Ishikawa (cell line): ENCODE measurements around the gene HAUS7.

ENCODE experiments used
- TAF1 ChIP-seq: IDR thresholded peaks from 2 replicates; pipeline ENCODE4 v1.6.1; 2012; ENCODE audit warnings: low read depth, mild to moderate bottlenecking
- TF ChIP-seq, protein P1 (sequence below): IDR thresholded peaks from 2 replicates; pipeline ENCODE4 v1.6.1; 2012; ENCODE audit warnings: low read depth, mild to moderate bottlenecking

DNA sequence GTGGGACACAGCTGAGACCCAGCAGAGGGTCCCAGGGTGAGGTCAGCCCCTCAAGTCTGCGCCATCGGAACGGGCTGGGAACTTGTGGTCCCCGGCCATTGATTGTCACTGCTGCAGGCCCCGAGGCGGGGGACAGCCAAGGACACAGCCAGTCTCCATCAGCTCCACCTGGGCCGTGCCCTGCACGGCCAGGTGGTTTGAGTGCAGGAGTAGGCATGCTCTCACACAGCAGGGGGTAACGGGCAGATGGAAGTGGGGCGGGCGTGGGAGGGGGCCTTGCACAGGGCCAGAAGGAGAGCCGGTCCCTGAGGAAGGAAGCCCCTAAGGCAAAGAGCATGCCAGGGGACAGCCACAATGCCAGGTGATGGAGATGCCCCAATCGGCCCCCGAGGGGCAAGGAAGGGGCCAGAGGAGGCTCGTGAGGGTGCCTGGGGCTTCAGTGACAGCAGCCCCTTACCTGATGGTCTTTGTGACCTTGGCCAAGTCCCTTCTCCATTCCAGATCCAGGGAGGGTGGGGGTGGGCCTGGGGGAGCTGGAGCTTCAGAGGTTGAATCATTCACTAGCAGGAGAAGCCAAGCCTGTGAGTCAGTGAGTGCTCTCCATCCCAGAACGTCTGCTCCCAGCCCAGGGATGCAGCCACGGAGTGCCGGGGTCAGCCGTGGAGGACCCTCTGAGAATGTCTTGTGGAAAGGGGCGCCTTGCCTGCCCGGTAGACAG, 49.4 kb upstream of the HAUS7 start:
- TF ChIP-seq TAF1, result no peak
- TF ChIP-seq, protein P1, sequence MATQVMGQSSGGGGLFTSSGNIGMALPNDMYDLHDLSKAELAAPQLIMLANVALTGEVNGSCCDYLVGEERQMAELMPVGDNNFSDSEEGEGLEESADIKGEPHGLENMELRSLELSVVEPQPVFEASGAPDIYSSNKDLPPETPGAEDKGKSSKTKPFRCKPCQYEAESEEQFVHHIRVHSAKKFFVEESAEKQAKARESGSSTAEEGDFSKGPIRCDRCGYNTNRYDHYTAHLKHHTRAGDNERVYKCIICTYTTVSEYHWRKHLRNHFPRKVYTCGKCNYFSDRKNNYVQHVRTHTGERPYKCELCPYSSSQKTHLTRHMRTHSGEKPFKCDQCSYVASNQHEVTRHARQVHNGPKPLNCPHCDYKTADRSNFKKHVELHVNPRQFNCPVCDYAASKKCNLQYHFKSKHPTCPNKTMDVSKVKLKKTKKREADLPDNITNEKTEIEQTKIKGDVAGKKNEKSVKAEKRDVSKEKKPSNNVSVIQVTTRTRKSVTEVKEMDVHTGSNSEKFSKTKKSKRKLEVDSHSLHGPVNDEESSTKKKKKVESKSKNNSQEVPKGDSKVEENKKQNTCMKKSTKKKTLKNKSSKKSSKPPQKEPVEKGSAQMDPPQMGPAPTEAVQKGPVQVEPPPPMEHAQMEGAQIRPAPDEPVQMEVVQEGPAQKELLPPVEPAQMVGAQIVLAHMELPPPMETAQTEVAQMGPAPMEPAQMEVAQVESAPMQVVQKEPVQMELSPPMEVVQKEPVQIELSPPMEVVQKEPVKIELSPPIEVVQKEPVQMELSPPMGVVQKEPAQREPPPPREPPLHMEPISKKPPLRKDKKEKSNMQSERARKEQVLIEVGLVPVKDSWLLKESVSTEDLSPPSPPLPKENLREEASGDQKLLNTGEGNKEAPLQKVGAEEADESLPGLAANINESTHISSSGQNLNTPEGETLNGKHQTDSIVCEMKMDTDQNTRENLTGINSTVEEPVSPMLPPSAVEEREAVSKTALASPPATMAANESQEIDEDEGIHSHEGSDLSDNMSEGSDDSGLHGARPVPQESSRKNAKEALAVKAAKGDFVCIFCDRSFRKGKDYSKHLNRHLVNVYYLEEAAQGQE, result no peak
